GM12878 (cell line): ENCODE data around the gene RASAL2. TPM values are rescaled to one million over a fixed set of nuclear protein-coding genes. Genes with fewer than 3 reads are reported as not detected.

Source experiments
- ATAC-seq: fragments of 200-7000 bp; cut with Tn5 transposase; 3 replicates; pipeline ENCODE4 v1.9.1; 2020; ENCODE audit warnings: mild to moderate bottlenecking, moderate library complexity
- BruUV-seq: library from RNA; stranded (reverse); fragments of 400-500 nt; replicated peaks from 2 replicates; lab custom pipeline; 2021; lab: Mats Ljungman, UMichigan
- CTCF ChIA-PET: fragments of 300-600 bp; sonication (Branson Sonifier 250); formaldehyde crosslinking; extraction: SDS; loops from one replicate; lab custom pipeline; 2021; ENCODE audit warnings: inconsistent platforms; lab: Yijun Ruan, JAX
- POLR2A ChIA-PET: fragments of 350-600 bp; formaldehyde crosslinking; extraction: SDS; loops from one replicate; lab custom pipeline; 2021; ENCODE audit warnings: inconsistent platforms; lab: Charles Lee
- RAD21 ChIA-PET: fragments of 300-600 bp; sonication (Branson Sonifier 250); formaldehyde crosslinking; loops from one replicate; lab custom pipeline; 2023; ENCODE audit warnings: antibody characterized with exemption; ENCODE audit not compliant: unreplicated experiment; lab: Charles Lee
- SMC1A ChIA-PET: fragments of 300-600 bp; sonication (Branson Sonifier 250); formaldehyde crosslinking; loops from one replicate; lab custom pipeline; 2023; ENCODE audit not compliant: unreplicated experiment, uncharacterized antibody; lab: Charles Lee
- DNase-seq: peaks from one replicate; pipeline ENCODE4 v3.0.0-alpha.2; 2011; ENCODE audit warnings: low read depth, low spot score
- FAIRE-seq: peaks from 3 replicates; lab custom pipeline; 2011; peaks lifted over from hg19 to GRCh38; lab: Jason Lieb, UNC
- H2AFZ ChIP-seq: 2 replicates; pipeline ENCODE4 v1.6.0; 2011; ENCODE audit warnings: low read depth, low read length, control low read depth; ENCODE audit not compliant: control insufficient read depth
- H3K27ac ChIP-seq: 2 replicates; pipeline ENCODE4 v1.5.1; 2011; ENCODE audit warnings: control low read depth; ENCODE audit not compliant: control insufficient read depth, insufficient read depth
- H3K27me3 ChIP-seq, 2 experiments: replicated peaks in 1 of 2; 2 replicates each; pipeline versions ENCODE4 v1.6.0 to v1.6.1; 2011; ENCODE audit warnings: low read length in 1 of 2; ENCODE audit not compliant: control insufficient read depth in 2 of 2, insufficient read depth in 2 of 2
- H3K36me3 ChIP-seq, 2 experiments: 2 replicates each; pipeline ENCODE4 v1.5.1; 2011; ENCODE audit warnings: low read length in 1 of 2; ENCODE audit not compliant: control insufficient read depth in 2 of 2, insufficient read depth in 2 of 2
- H3K4me1 ChIP-seq: 2 replicates; pipeline ENCODE4 v1.6.1; 2011; ENCODE audit warnings: mild to moderate bottlenecking, low read length, moderate library complexity, mixed read lengths; ENCODE audit not compliant: control insufficient read depth, insufficient read depth
- H3K4me2 ChIP-seq: 2 replicates; pipeline ENCODE4 v1.6.0; 2011; ENCODE audit warnings: control low read depth; ENCODE audit not compliant: control insufficient read depth, insufficient read depth
- H3K4me3 ChIP-seq: fragments of 200-600 bp; sonication (generic); 2 replicates; pipeline ENCODE4 v1.5.1; 2016
- H3K79me2 ChIP-seq: 2 replicates; pipeline ENCODE4 v1.6.0; 2011; ENCODE audit warnings: low read length; ENCODE audit not compliant: control insufficient read depth, insufficient read depth
- H3K9ac ChIP-seq: 2 replicates; pipeline ENCODE4 v1.8.0; 2011; ENCODE audit warnings: low read length, control low read depth, mixed read lengths; ENCODE audit not compliant: control insufficient read depth, insufficient read depth
- H3K9me3 ChIP-seq: replicated peaks from 3 replicates; pipeline ENCODE4 v1.5.1; 2011; ENCODE audit warnings: mild to moderate bottlenecking, low read length; ENCODE audit not compliant: control insufficient read depth, insufficient read depth
- H4K20me1 ChIP-seq: 2 replicates; pipeline ENCODE4 v1.6.0; 2011; ENCODE audit not compliant: control insufficient read depth, insufficient read depth
- ASH2L ChIP-seq: fragments of 300-600, 200-600 bp; sonication (generic); IDR thresholded peaks from 2 replicates; pipeline ENCODE4 v1.6.1; 2017; ENCODE audit warnings: low read depth, mild to moderate bottlenecking, borderline replicate concordance
- E2F4 ChIP-seq: IDR thresholded peaks from 2 replicates; pipeline ENCODE4 v1.6.1; 2012; ENCODE audit warnings: low read depth, low read length, improper control_type of control experiment
- ETV6 ChIP-seq, 2 experiments: fragments of 450-650 bp in 1 of 2; IDR thresholded peaks in 1 of 2; conservative IDR thresholded peaks in 1 of 2; 2 replicates each; pipeline ENCODE4 v1.6.1; 2014; ENCODE audit warnings: antibody characterized with exemption in 1 of 2, borderline replicate concordance in 1 of 2, low read depth in 1 of 2, mild to moderate bottlenecking in 1 of 2, moderate library complexity in 1 of 2
- HDGF ChIP-seq: fragments of 450-650 bp; IDR thresholded peaks from 2 replicates; pipeline ENCODE4 v1.6.1; 2016; ENCODE audit warnings: antibody characterized with exemption
- KLF5 ChIP-seq: fragments of 450-650 bp; IDR thresholded peaks from 2 replicates; pipeline ENCODE4 v1.6.1; 2014; ENCODE audit warnings: mild to moderate bottlenecking; ENCODE audit not compliant: partially characterized antibody
- MEF2B ChIP-seq: fragments of 450-650 bp; IDR thresholded peaks from 2 replicates; pipeline ENCODE4 v1.6.1; 2018; ENCODE audit warnings: mild to moderate bottlenecking, moderate library complexity; ENCODE audit not compliant: partially characterized antibody, poor library complexity, severe bottlenecking
- NRF1 ChIP-seq: conservative IDR thresholded peaks from 2 replicates; pipeline ENCODE4 v1.6.1; 2011; ENCODE audit warnings: mild to moderate bottlenecking, low read depth, low read length, improper control_type of control experiment
- WGBS: methylation state at CpG from one replicate; pipeline ENCODE4 v1.1.6; 2016; ENCODE audit warnings: low lambda C conversion rate; ENCODE audit not compliant: insufficient replicate concordance, insufficient coverage; ENCODE audit errors: missing lambda C conversion rate; 5-methylcytosine and 5-hydroxymethylcytosine counted together
- in situ Hi-C: fragments of 300-500 bp; cut with MboI; formaldehyde crosslinking; loops from 9 replicates; pipeline ENCODE4 v1.14.3; 2018; ENCODE audit warnings: mixed read lengths
- intact Hi-C: fragments of 100-400 bp; cut with micrococcal nuclease; formaldehyde crosslinking; loops from one replicate; pipeline ENCODE4 v1.14.2; 2022; ENCODE audit not compliant: unreplicated experiment
- polyA plus RNA-seq, 11 experiments: library from polyadenylated mRNA; depleted of rRNA in 4 of 11; unstranded in 6 of 11; stranded (reverse) in 5 of 11; fragments of >200 nt; fragmentation: Nextera tagmentation in 4 of 11; fragmentation: Illumina TruSeq in 1 of 11; extraction: Ambion mirVana in 4 of 11; extraction: Trizol in 1 of 11; gene quantifications; 1 replicate in 1 of 11; 2 replicates in 10 of 11; pipeline versions ENCODE4 v1.2.1 to v1.2.3, GENCODE V29; 2011 to 2016; ENCODE audit warnings: inconsistent platforms in 2 of 11, missing spikeins in 2 of 11, low read depth in 1 of 11
- total RNA-seq, 4 experiments: library from RNA; depleted of rRNA in 3 of 4; stranded (reverse); fragments of >200 nt in 3 of 4; fragmentation: Illumina TruSeq in 1 of 4; extraction: Trizol in 1 of 4; gene quantifications; 2 replicates each; pipeline versions ENCODE4 v1.2.1 to v1.2.3, GENCODE V29; 2013 to 2021
- TF ChIP-seq, protein P1 (sequence below): IDR thresholded peaks from 2 replicates; pipeline ENCODE4 v1.6.1; 2012; ENCODE audit warnings: improper control_type of control experiment, low read depth, low read length; ENCODE audit not compliant: insufficient replicate concordance

Gene RASAL2
- total and polyA plus RNA-seq, 10 of the 15 experiments (the other 5 are each of a cell fraction or from before 2014, with no cell fraction given) = 0.02 to 6.9 (median 0.17) TPM; not detected in 1

DNA sequence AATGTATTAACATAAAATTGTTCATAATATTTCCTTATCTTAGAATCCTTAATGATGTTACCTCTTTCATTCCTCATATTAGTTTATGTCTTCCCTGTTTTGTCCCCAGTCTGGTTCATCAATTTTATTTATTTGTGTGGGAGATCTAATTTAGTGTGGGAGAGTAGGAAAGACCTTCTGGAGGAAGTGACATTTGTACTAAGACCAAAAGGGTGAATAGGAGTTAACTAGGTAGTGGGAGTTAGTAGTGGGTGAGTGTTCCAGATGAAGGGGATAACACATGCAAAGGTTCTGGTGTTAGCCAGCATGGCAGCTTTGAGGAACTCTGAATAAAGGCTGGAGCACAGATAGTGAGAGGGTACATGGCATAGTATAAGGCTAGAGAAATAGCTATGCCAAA, 21.4 kb downstream of the RASAL2 start (continued):
- TF ChIP-seq, protein P1, sequence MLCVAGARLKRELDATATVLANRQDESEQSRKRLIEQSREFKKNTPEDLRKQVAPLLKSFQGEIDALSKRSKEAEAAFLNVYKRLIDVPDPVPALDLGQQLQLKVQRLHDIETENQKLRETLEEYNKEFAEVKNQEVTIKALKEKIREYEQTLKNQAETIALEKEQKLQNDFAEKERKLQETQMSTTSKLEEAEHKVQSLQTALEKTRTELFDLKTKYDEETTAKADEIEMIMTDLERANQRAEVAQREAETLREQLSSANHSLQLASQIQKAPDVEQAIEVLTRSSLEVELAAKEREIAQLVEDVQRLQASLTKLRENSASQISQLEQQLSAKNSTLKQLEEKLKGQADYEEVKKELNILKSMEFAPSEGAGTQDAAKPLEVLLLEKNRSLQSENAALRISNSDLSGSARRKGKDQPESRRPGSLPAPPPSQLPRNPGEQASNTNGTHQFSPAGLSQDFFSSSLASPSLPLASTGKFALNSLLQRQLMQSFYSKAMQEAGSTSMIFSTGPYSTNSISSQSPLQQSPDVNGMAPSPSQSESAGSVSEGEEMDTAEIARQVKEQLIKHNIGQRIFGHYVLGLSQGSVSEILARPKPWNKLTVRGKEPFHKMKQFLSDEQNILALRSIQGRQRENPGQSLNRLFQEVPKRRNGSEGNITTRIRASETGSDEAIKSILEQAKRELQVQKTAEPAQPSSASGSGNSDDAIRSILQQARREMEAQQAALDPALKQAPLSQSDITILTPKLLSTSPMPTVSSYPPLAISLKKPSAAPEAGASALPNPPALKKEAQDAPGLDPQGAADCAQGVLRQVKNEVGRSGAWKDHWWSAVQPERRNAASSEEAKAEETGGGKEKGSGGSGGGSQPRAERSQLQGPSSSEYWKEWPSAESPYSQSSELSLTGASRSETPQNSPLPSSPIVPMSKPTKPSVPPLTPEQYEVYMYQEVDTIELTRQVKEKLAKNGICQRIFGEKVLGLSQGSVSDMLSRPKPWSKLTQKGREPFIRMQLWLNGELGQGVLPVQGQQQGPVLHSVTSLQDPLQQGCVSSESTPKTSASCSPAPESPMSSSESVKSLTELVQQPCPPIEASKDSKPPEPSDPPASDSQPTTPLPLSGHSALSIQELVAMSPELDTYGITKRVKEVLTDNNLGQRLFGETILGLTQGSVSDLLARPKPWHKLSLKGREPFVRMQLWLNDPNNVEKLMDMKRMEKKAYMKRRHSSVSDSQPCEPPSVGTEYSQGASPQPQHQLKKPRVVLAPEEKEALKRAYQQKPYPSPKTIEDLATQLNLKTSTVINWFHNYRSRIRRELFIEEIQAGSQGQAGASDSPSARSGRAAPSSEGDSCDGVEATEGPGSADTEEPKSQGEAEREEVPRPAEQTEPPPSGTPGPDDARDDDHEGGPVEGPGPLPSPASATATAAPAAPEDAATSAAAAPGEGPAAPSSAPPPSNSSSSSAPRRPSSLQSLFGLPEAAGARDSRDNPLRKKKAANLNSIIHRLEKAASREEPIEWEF = no peak
- TF ChIP-seq HDGF (no peak), NRF1 (no peak), E2F4 (no peak), MEF2B (no peak), ASH2L (no peak)

- no peak for DNase-seq
- ChIA-PET CTCF (no interaction called here), SMC1A (interaction anchor here (0.7 to 0.8 kb wide), 2 partner anchors 17 to 51 kb away, joined by 4 read pairs; no protein-coding TSS in a partner anchor)
- FAIRE-seq = no peak
- BruUV-seq = no TSS peak
- H3K27ac ChIP-seq = no peak overlapping the region
- TF ChIP-seq ETV6 (conservative IDR thresholded peaks at IDR 0.05 in 1 of 2, IDR thresholded peaks at IDR 0.05 in 1 of 2; ENCODE audit: borderline replicate concordance in 1 of 2, low read depth in 1 of 2) = no peak
- TF ChIP-seq KLF5 = no peak
- TF ChIP-seq, all 136 proteins: peak for 0
- Histone ChIP-seq H3K36me3 (no peaks in the 10 kb centered on the region), H4K20me1 (no peaks in the 10 kb centered on the region), H3K79me2 (no peaks in the 10 kb centered on the region), H3K4me3 (no peak overlapping the region), H3K9me3 (no peaks in the 10 kb centered on the region), H3K9ac (no peak overlapping the region), H3K4me2 (no peak overlapping the region), H3K27me3 (no peaks in the 10 kb centered on the region), H2AFZ (no peak overlapping the region), H3K4me1 (no peaks in the 10 kb centered on the region)
- WGBS = 0% methylated on average over 4 of the region's 4 CpGs
- POLR2A ChIA-PET = no interaction called here
- intact Hi-C loops = no loop called here
- RAD21 ChIA-PET = no interaction called here
- in situ Hi-C loops = no loop called here
- ATAC-seq = no peak
These were observed 24.6 kb downstream of the RASAL2 start for GRCh38 chr1:178118524-178118923.
